K562 (cell line): ENCODE data around the gene KRT33B.

Source experiments
- ATF2 ChIP-seq: sonication (generic); formaldehyde crosslinking; IDR thresholded peaks from 2 replicates; pipeline ENCODE4 v1.8.1; 2022; ENCODE audit warnings: missing genetic modification reagents
- CBX5 ChIP-seq: IDR thresholded peaks from 2 replicates; pipeline ENCODE4 v1.6.1; 2014; ENCODE audit warnings: low read depth, borderline replicate concordance
- CHD2 ChIP-seq: IDR thresholded peaks from 2 replicates; pipeline ENCODE4 v1.6.1; 2011; ENCODE audit warnings: low read depth, low read length
- CTCF ChIP-seq, 3 experiments: IDR thresholded peaks in 2 of 3; conservative IDR thresholded peaks in 1 of 3; 2 replicates each; pipeline ENCODE4 v1.5.1; 2011 to 2012; ENCODE audit warnings: low read length in 3 of 3, mild to moderate bottlenecking in 3 of 3, control low read depth in 2 of 3, improper control_type of control experiment in 1 of 3, inconsistent platforms in 1 of 3, low read depth in 1 of 3, mixed read lengths in 1 of 3, moderate library complexity in 1 of 3; ENCODE audit not compliant: insufficient read depth in 2 of 3
- CXXC5 ChIP-seq: fragments of 250-450 bp; sonication (Bioruptor Pico); IDR thresholded peaks from 2 replicates; pipeline ENCODE4 v1.8.0; 2022; ENCODE audit warnings: inconsistent platforms, mild to moderate bottlenecking, moderate library complexity
- FOXM1 ChIP-seq, 2 experiments: fragments of 450-650 bp in 1 of 2; sonication (generic) in 1 of 2; formaldehyde crosslinking in 1 of 2; IDR thresholded peaks; 2 replicates each; pipeline versions ENCODE4 v1.6.1 to v1.9.0; 2017 to 2022; ENCODE audit warnings: low read depth in 2 of 2, mild to moderate bottlenecking in 2 of 2, missing genetic modification reagents in 1 of 2, moderate library complexity in 1 of 2
- SIRT6 ChIP-seq: IDR thresholded peaks from one replicate; pipeline ENCODE4 v1.6.1; 2012; ENCODE audit warnings: low read depth, mild to moderate bottlenecking, control low read depth, inconsistent platforms, low read length, moderate library complexity
- SMAD3 ChIP-seq: fragments of 450-650 bp; formaldehyde crosslinking; conservative IDR thresholded peaks from 2 replicates; pipeline ENCODE4 v1.4.0; 2020; ENCODE audit warnings: mild to moderate bottlenecking
- TF ChIP-seq, protein P1 (sequence below): sonication (generic); formaldehyde crosslinking; IDR thresholded peaks from 2 replicates; pipeline ENCODE4 v1.8.1; 2023; ENCODE audit warnings: mild to moderate bottlenecking, missing genetic modification reagents
- TF ChIP-seq, protein P2 (sequence below): IDR thresholded peaks from 2 replicates; pipeline ENCODE4 v1.6.1; 2012; ENCODE audit warnings: low read depth, low read length, improper control_type of control experiment, borderline replicate concordance

DNA sequence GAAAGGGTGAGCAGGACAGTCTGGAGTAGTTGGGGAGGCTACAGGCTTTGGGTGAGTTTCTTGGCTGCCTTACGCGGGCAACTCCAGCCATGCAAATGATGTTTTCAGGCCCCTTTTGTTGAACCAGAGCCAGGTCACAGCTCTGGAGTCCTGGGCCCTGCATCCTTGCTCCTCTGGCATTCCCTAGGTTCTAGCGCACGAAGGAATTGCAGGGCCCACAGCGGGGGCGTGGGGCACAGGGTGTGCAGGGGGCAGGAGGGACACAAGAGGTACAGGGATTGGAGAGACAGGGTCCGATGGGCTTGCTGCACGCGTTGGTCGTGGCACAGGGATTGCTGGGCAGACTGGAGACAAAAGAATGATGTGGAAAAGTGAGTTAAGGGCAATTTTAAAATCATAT is 24.2 kb upstream of the KRT33B start:
- no peak for TF ChIP-seq SMAD3 (CRISPR knock-in tag)
- no peak for TF ChIP-seq CBX5
- TF ChIP-seq SIRT6, result no peak
- TF ChIP-seq CHD2, result no peak
- TF ChIP-seq CTCF (IDR thresholded peaks at IDR 0.05 in 2 of 3, conservative IDR thresholded peaks at IDR 0.05 in 1 of 3; ENCODE audit: insufficient read depth in 2 of 3, low read depth in 1 of 3, low read length in 3 of 3), result no peak
- TF ChIP-seq, protein P1, sequence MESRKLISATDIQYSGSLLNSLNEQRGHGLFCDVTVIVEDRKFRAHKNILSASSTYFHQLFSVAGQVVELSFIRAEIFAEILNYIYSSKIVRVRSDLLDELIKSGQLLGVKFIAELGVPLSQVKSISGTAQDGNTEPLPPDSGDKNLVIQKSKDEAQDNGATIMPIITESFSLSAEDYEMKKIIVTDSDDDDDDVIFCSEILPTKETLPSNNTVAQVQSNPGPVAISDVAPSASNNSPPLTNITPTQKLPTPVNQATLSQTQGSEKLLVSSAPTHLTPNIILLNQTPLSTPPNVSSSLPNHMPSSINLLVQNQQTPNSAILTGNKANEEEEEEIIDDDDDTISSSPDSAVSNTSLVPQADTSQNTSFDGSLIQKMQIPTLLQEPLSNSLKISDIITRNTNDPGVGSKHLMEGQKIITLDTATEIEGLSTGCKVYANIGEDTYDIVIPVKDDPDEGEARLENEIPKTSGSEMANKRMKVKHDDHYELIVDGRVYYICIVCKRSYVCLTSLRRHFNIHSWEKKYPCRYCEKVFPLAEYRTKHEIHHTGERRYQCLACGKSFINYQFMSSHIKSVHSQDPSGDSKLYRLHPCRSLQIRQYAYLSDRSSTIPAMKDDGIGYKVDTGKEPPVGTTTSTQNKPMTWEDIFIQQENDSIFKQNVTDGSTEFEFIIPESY, result no peak
- TF ChIP-seq, protein P2, sequence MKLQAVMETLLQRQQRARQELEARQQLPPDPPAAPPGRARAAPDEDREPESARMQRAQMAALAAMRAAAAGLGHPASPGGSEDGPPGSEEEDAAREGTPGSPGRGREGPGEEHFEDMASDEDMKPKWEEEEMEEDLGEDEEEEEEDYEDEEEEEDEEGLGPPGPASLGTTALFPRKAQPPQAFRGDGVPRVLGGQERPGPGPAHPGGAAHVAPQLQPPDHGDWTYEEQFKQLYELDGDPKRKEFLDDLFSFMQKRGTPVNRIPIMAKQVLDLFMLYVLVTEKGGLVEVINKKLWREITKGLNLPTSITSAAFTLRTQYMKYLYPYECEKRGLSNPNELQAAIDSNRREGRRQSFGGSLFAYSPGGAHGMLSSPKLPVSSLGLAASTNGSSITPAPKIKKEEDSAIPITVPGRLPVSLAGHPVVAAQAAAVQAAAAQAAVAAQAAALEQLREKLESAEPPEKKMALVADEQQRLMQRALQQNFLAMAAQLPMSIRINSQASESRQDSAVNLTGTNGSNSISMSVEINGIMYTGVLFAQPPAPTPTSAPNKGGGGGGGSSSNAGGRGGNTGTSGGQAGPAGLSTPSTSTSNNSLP, result no peak
- TF ChIP-seq CXXC5 (CRISPR knock-in tag), result no peak
- no peak for TF ChIP-seq ATF2 (CRISPR knock-in tag)
- no peak for TF ChIP-seq FOXM1 (IDR thresholded peaks at IDR 0.05; ENCODE audit: low read depth)
- no peak for TF ChIP-seq FOXM1 (CRISPR knock-in tag; IDR thresholded peaks at IDR 0.05; ENCODE audit: low read depth)
